IMR-90 (cell line): ENCODE results near the gene MAPK11. TPM values are rescaled to one million over a fixed set of nuclear protein-coding genes. Genes with fewer than 3 reads are reported as not detected.

Experiments used
- ATAC-seq: fragments of 200-7000 bp; cut with Tn5 transposase; 2 replicates; pipeline ENCODE4 v1.9.1; 2020; ENCODE audit warnings: low read depth, mild to moderate bottlenecking, moderate library complexity
- BruUV-seq: library from RNA; stranded (reverse); fragments of 400-500 nt; replicated peaks from 2 replicates; lab custom pipeline; 2021; lab: Mats Ljungman, UMichigan
- CTCF ChIA-PET: fragments of 300-600 bp; formaldehyde crosslinking; extraction: SDS; loops from one replicate; lab custom pipeline; 2021; ENCODE audit warnings: antibody characterized with exemption; lab: Yijun Ruan, JAX
- POLR2A ChIA-PET: fragments of 300-600 bp; sonication (Branson Sonifier 250); formaldehyde crosslinking; loops from one replicate; lab custom pipeline; 2022; ENCODE audit warnings: antibody characterized with exemption; ENCODE audit not compliant: unreplicated experiment; lab: Charles Lee
- DNase-seq: peaks from one replicate; pipeline ENCODE4 v3.0.0; 2013
- H2AFZ ChIP-seq: replicated peaks from 2 replicates; pipeline ENCODE3; 2013; ENCODE audit warnings: low read length, mild to moderate bottlenecking; ENCODE audit not compliant: poor library complexity
- H2AK5ac ChIP-seq: 2 replicates; pipeline ENCODE4 v1.6.1; 2013; ENCODE audit warnings: low read depth, low read length, inconsistent platforms
- H2AK9ac ChIP-seq: replicated peaks from 2 replicates; pipeline ENCODE3; 2013; ENCODE audit warnings: mild to moderate bottlenecking, low read depth, low read length, moderate library complexity; ENCODE audit not compliant: poor library complexity
- H2BK120ac ChIP-seq: 2 replicates; pipeline ENCODE4 v1.6.1; 2013; ENCODE audit warnings: low read depth, low read length, inconsistent platforms
- H2BK15ac ChIP-seq: 3 replicates; pipeline ENCODE4 v1.6.1; 2013; ENCODE audit warnings: low read depth, low read length, inconsistent platforms
- H2BK20ac ChIP-seq: 2 replicates; pipeline ENCODE4 v1.6.1; 2013; ENCODE audit warnings: low read depth, mild to moderate bottlenecking, inconsistent platforms, low read length, moderate library complexity
- H2BK5ac ChIP-seq: 2 replicates; pipeline ENCODE4 v1.6.1; 2013; ENCODE audit warnings: mild to moderate bottlenecking, low read depth, low read length, inconsistent platforms; ENCODE audit not compliant: poor library complexity, severe bottlenecking
- H3K14ac ChIP-seq: replicated peaks from 2 replicates; pipeline ENCODE4 v1.6.1; 2013; ENCODE audit warnings: low read depth, low read length, inconsistent platforms
- H3K18ac ChIP-seq: 2 replicates; pipeline ENCODE4 v1.6.1; 2013; ENCODE audit warnings: low read depth, low read length, control low read depth
- H3K23ac ChIP-seq: 2 replicates; pipeline ENCODE4 v1.6.1; 2013; ENCODE audit warnings: low read depth, low read length, inconsistent platforms
- H3K27ac ChIP-seq: 2 replicates; pipeline ENCODE4 v1.5.1; 2013; ENCODE audit warnings: mild to moderate bottlenecking, control low read depth, low read length; ENCODE audit not compliant: insufficient read depth
- H3K27me3 ChIP-seq: 2 replicates; pipeline ENCODE4 v1.6.1; 2013; ENCODE audit warnings: low read length; ENCODE audit not compliant: control insufficient read depth, insufficient read depth
- H3K36me3 ChIP-seq: 2 replicates; pipeline ENCODE4 v1.6.1; 2013; ENCODE audit warnings: low read length, mixed read lengths; ENCODE audit not compliant: control insufficient read depth, insufficient read depth
- H3K4ac ChIP-seq: 2 replicates; pipeline ENCODE4 v1.6.1; 2013; ENCODE audit warnings: low read depth, low read length, inconsistent platforms
- H3K4me1 ChIP-seq: 2 replicates; pipeline ENCODE4 v1.6.1; 2013; ENCODE audit warnings: low read length, mixed read lengths; ENCODE audit not compliant: control insufficient read depth, insufficient read depth
- H3K4me2 ChIP-seq: 2 replicates; pipeline ENCODE4 v1.6.1; 2013; ENCODE audit warnings: low read depth, mild to moderate bottlenecking, control low read depth, low read length, moderate library complexity
- H3K4me3 ChIP-seq: 2 replicates; pipeline ENCODE4 v1.5.1; 2013; ENCODE audit warnings: low read depth, mild to moderate bottlenecking, control low read depth, low read length, moderate library complexity; ENCODE audit not compliant: insufficient read depth
- H3K56ac ChIP-seq: 2 replicates; pipeline ENCODE4 v1.6.1; 2013; ENCODE audit warnings: low read length, inconsistent platforms; ENCODE audit not compliant: insufficient read depth; ENCODE audit errors: extremely low read depth
- H3K79me1 ChIP-seq, 2 experiments: 2 replicates each; pipeline ENCODE4 v1.6.1; 2013; ENCODE audit warnings: low read length in 2 of 2, inconsistent platforms in 1 of 2, low read depth in 1 of 2
- H3K9ac ChIP-seq: 2 replicates; pipeline ENCODE4 v1.6.1; 2013; ENCODE audit warnings: low read depth, low read length, control low read depth
- H3K9me1 ChIP-seq: 2 replicates; pipeline ENCODE4 v1.6.1; 2013; ENCODE audit warnings: low read length, inconsistent platforms; ENCODE audit not compliant: insufficient read depth
- H3K9me3 ChIP-seq: 2 replicates; pipeline ENCODE4 v1.6.1; 2013; ENCODE audit warnings: low read length; ENCODE audit not compliant: control insufficient read depth, insufficient read depth
- H4K20me1 ChIP-seq: 2 replicates; pipeline ENCODE4 v1.6.1; 2013; ENCODE audit warnings: low read length, inconsistent platforms; ENCODE audit not compliant: insufficient read depth
- H4K5ac ChIP-seq: 2 replicates; pipeline ENCODE4 v1.6.1; 2013; ENCODE audit warnings: mild to moderate bottlenecking, low read depth, low read length, control low read depth
- H4K8ac ChIP-seq, 2 experiments: 2 replicates each; pipeline ENCODE4 v1.6.1; 2013; ENCODE audit warnings: low read depth in 2 of 2, low read length in 2 of 2, control low read depth in 1 of 2, inconsistent platforms in 1 of 2
- H4K91ac ChIP-seq: 2 replicates; pipeline ENCODE4 v1.6.1; 2013; ENCODE audit warnings: low read depth, low read length, inconsistent platforms; ENCODE audit not compliant: insufficient read depth
- CHD1 ChIP-seq: IDR thresholded peaks from 2 replicates; pipeline ENCODE4 v1.6.1; 2012; ENCODE audit warnings: low read depth, low read length, improper control_type of control experiment
- FOS ChIP-seq: fragments of 150-350 bp; IDR thresholded peaks from 2 replicates; pipeline ENCODE4 v1.6.1; 2016; ENCODE audit warnings: low read depth, low read length
- MXI1 ChIP-seq: IDR thresholded peaks from 2 replicates; pipeline ENCODE4 v1.6.1; 2012; ENCODE audit warnings: low read depth, mild to moderate bottlenecking, low read length, moderate library complexity, borderline replicate concordance
- NFE2L2 ChIP-seq: fragments of 150-350 bp; IDR thresholded peaks from 2 replicates; pipeline ENCODE4 v1.6.1; 2016; ENCODE audit warnings: low read depth, mild to moderate bottlenecking, low read length
- POLR2A ChIP-seq: IDR thresholded peaks from 2 replicates; pipeline ENCODE4 v1.6.1; 2012; ENCODE audit warnings: mild to moderate bottlenecking, low read depth, low read length
- RAD21 ChIP-seq: IDR thresholded peaks from 2 replicates; pipeline ENCODE4 v1.6.1; 2012; ENCODE audit warnings: low read length, improper control_type of control experiment
- RCOR1 ChIP-seq: IDR thresholded peaks from 2 replicates; pipeline ENCODE4 v1.6.1; 2012; ENCODE audit warnings: mild to moderate bottlenecking, low read length, improper control_type of control experiment; ENCODE audit not compliant: insufficient replicate concordance
- RFX5 ChIP-seq: IDR thresholded peaks from 2 replicates; pipeline ENCODE4 v1.8.0; 2012; ENCODE audit warnings: low read depth, mild to moderate bottlenecking, low read length, moderate library complexity
- WGBS, 2 experiments: methylation state at CpG; one replicate each; pipeline versions ENCODE4 v1.1.5 to v1.1.7; 2013; ENCODE audit warnings: missing lambda C conversion rate in 2 of 2; ENCODE audit not compliant: insufficient read length in 1 of 2; ENCODE audit errors: extremely low coverage in 2 of 2; 5-methylcytosine and 5-hydroxymethylcytosine counted together
- dilution Hi-C: fragments of 300-500 bp; cut with HindIII; formaldehyde crosslinking; loops from one replicate; pipeline ENCODE4 v1.14.3; 2018; ENCODE audit warnings: low sequenced_read_pairs; ENCODE audit not compliant: unreplicated experiment
- in situ Hi-C: fragments of 300-500 bp; cut with MboI; formaldehyde crosslinking; loops from 3 replicates; pipeline ENCODE4 v1.14.3; 2019; ENCODE audit warnings: low sequenced_read_pairs, inconsistent platforms, mixed read lengths
- intact Hi-C: fragments of 100-400 bp; cut with micrococcal nuclease; formaldehyde crosslinking; loops from 2 replicates; pipeline ENCODE4 v1.10.0; 2022
- polyA plus RNA-seq, 3 experiments: library from polyadenylated mRNA; depleted of rRNA; stranded (reverse); fragments of >200 nt; gene quantifications; 2 replicates each; pipeline ENCODE4 v1.2.3, GENCODE V29; 2012; ENCODE audit warnings: low replicate concordance in 1 of 3
- total RNA-seq: library from RNA; depleted of rRNA; stranded (reverse); fragments of >200 nt; gene quantifications from 2 replicates; pipeline ENCODE4 v1.2.3, GENCODE V29; 2012
- TF ChIP-seq, protein P1 (sequence below): fragments of 150-350 bp; IDR thresholded peaks from 2 replicates; pipeline ENCODE4 v1.6.1; 2016; ENCODE audit warnings: low read depth, mild to moderate bottlenecking, low read length, moderate library complexity, borderline replicate concordance

Gene MAPK11
- total and polyA plus RNA-seq, 2 of the 4 experiments (the other 2 are of a cell fraction) = 8.1 to 14.4 TPM

DNA sequence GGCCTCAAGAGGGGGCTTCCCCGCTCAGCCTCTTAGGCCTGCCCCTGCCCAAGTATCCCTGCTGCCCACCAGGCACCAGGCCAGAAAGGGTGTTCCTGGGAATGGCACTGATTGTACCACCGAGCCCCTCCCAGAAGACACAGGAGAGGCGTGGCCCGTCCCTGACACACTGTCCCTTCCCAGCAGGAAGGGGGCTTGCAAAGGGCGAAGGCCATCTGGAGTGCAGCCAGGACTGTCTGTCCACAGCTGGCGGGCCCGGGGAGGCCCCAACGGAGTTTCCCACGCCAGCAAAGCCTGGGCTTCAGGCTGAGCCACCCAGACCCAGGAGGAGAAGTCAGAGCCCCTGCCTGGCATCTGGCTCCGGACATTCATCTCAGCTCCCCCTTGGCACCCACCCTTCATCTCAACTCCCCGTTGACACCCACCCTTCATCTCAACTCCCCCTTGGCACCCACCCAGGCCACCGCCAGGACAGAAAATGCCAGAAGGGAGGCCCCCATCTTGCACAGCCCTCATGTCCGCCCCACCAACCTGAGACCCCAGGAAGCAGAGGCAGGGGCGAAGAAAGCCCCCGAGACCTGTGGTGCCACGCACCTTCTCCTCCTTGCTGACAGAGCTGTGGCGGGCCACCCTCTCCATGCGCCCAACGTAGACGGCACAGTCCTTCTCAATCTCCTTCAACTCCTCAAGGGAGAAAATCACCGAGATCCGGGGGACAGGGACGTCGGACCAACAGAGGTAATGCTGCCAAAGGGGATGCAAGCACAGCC, 44.8 kb downstream of the MAPK11 start:
- Histone ChIP-seq H4K20me1 (no peaks in the 10 kb centered on the region; the same call in 1 of the 2 replicates), H3K9me3 (no peaks in the 10 kb centered on the region), H3K9ac (no peak overlapping the region), H3K56ac (no peak overlapping the region), H2BK120ac (no peak overlapping the region), H3K36me3 (peaks cover 66% of the 10 kb centered on the region), H3K79me1 (peaks cover 0 to 22% of the 10 kb centered on the region in 2 experiments; a peak in 1 of 4 replicates), H4K91ac (no peak overlapping the region), H3K14ac (no peak overlapping the region), H3K9me1 (peaks cover 3% of the 10 kb centered on the region; the same call in 1 of the 2 replicates), H3K27me3 (no peaks in the 10 kb centered on the region), H2AK5ac (no peak overlapping the region), H2BK20ac (no peak overlapping the region), H2BK15ac (no peak overlapping the region), H2AFZ (no peak overlapping the region), H4K8ac (no peak overlapping the region), H3K23ac (no peak overlapping the region), H3K27ac (no peak overlapping the region), H3K4me1 (no peaks in the 10 kb centered on the region), H2BK5ac (no peak overlapping the region), H3K4me3 (no peak overlapping the region), H3K4ac (no peak overlapping the region), H3K18ac (no peak overlapping the region), H4K5ac (no peak overlapping the region), H2AK9ac (no peak overlapping the region), H3K4me2 (no peak overlapping the region)
- CTCF ChIA-PET = interaction anchor here (0.6 kb wide), 1 partner anchor 18 kb away, joined by 4 read pairs; no protein-coding TSS in a partner anchor
- dilution Hi-C loops (no loop called here), intact Hi-C loops (no loop called here), in situ Hi-C loops (no loop called here)
- POLR2A ChIA-PET = no interaction called here
- 93% methylated on average over 6 of the region's 24 CpGs; no CpG with 5 or more reads in 1 of the 2 experiments for WGBS, 2 experiments
- ATAC-seq = no peak
- no peak for DNase-seq
- BruUV-seq = no TSS peak
- TF ChIP-seq POLR2A = no peak
- no peak for TF ChIP-seq RAD21
- TF ChIP-seq MXI1 = no peak
- no peak for TF ChIP-seq NFE2L2
- TF ChIP-seq, protein P1, sequence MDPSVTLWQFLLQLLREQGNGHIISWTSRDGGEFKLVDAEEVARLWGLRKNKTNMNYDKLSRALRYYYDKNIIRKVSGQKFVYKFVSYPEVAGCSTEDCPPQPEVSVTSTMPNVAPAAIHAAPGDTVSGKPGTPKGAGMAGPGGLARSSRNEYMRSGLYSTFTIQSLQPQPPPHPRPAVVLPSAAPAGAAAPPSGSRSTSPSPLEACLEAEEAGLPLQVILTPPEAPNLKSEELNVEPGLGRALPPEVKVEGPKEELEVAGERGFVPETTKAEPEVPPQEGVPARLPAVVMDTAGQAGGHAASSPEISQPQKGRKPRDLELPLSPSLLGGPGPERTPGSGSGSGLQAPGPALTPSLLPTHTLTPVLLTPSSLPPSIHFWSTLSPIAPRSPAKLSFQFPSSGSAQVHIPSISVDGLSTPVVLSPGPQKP = no peak
- TF ChIP-seq RFX5 = no peak
- no peak for TF ChIP-seq CHD1
- TF ChIP-seq RCOR1 = no peak
- no peak for TF ChIP-seq FOS
